HG03196 (cell line): ENCODE results near the gene DAGLA.
A peak's percentile ranks its signal among the peaks of the same experiment; 100 is the strongest.

Experiments
- ATAC-seq: cut with Tn5 transposase; IDR thresholded peaks from one replicate; pipeline ENCODE4 v1.9.1; 2021; ENCODE audit not compliant: unreplicated experiment

Gene DAGLA

GRCh38 chr11:61743486-61744095 lies 63.4 kb downstream of the DAGLA start:
- no peak for ATAC-seq

- ATAC-seq: no peak
These were observed 64.0 kb downstream of the DAGLA start for GRCh38 chr11:61744181-61744580.

- no peak for ATAC-seq
These were observed 64.5 kb downstream of the DAGLA start for GRCh38 chr11:61744609-61745156.

GRCh38 chr11:61745781-61746441 lies 65.7 kb downstream of the DAGLA start:
- ATAC-seq: no peak

- ATAC-seq: no peak
These were observed 66.4 kb downstream of the DAGLA start for GRCh38 chr11:61746442-61747191.

GRCh38 chr11:61747192-61747966 lies 67.2 kb downstream of the DAGLA start:
- ATAC-seq: peak; percentile 43

- ATAC-seq: no peak
These were observed 67.7 kb downstream of the DAGLA start for GRCh38 chr11:61747967-61748285.

- no peak for ATAC-seq
These were observed 69.5 kb downstream of the DAGLA start for GRCh38 chr11:61749591-61750217.

GRCh38 chr11:61750631-61751273 lies 70.6 kb downstream of the DAGLA start:
- ATAC-seq: no peak

- no peak for ATAC-seq
These were observed 71.2 kb downstream of the DAGLA start for GRCh38 chr11:61751384-61751783.

- ATAC-seq: no peak
These were observed 72.1 kb downstream of the DAGLA start, which contains the start of gene MYRF for GRCh38 chr11:61752117-61752924. Gene MYRF (plus strand): TSS chr11:61752636. CDS start chr11:61752745, 109 bp downstream.

- no peak for ATAC-seq
These were observed 72.8 kb downstream of the DAGLA start for GRCh38 chr11:61752925-61753521.

- no peak for ATAC-seq
These were observed 73.5 kb downstream of the DAGLA start for GRCh38 chr11:61753672-61754071.

- no peak for ATAC-seq
These were observed 74.6 kb downstream of the DAGLA start for GRCh38 chr11:61754534-61755482.

GRCh38 chr11:61756147-61756451 lies 75.9 kb downstream of the DAGLA start:
- ATAC-seq: no peak

- peak; percentile 48 for ATAC-seq
These were observed 76.4 kb downstream of the DAGLA start for GRCh38 chr11:61756452-61757212.

- no peak for ATAC-seq
These were observed 77.1 kb downstream of the DAGLA start for GRCh38 chr11:61757213-61757862.
